ENCODE measurements around the gene TUBA4B. TPM values are rescaled to one million over a fixed set of nuclear protein-coding genes. Genes with fewer than 3 reads are reported as not detected.

TUBA4B gene
- polyA plus RNA-seq, 3 donors, result not detected

DNA sequence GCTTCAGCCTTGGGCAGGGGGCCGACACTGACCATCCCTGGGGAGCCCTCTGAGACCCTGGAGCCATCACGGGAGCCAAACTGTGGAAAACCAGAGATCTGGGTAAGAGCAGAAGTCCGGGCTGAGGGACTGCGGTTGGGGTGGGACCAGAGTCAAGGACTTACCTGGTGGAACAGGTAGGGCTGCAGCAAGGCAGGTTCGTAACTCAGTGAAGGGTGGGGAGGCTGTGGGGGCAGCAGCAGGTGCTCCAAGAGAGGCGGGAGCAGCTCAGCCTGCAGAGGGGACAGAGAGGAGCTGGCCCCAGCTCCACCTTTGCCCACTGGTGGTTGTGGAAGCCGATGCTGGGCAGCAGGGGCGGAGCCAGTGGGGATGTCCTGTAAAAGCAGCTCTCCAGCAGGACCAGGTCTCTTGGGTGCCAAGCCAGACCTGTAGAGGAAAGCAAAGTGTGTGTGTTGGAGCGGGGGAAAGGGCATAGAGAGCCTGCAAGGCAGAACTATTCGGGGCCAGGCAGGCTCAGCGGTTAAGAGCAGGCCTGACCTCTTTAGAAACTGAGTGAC lies 49.4 kb downstream of the TUBA4B start:
- no peaks in the 10 kb centered on the region for H3K9me3 ChIP-seq (replicated peaks in 1 of 2; ENCODE audit: control insufficient read depth in 1 of 2, insufficient read depth in 1 of 2, low read length in 2 of 2)
- intact Hi-C loops (cut with micrococcal nuclease), result loop anchor here in 1 of 2 donors (10.0 kb wide), 1 partner anchor 248 kb away; no protein-coding TSS in a partner anchor
- no peak overlapping the region for H3K4me3 ChIP-seq (replicated peaks in 1 of 3; ENCODE audit: low read depth in 2 of 3, low read length in 3 of 3)
- H3K9ac ChIP-seq (ENCODE audit: insufficient read depth, low read length, poor library complexity, severe bottlenecking), result no peak overlapping the region
- Mint-ChIP-seq H3K27me3 (ENCODE audit: low read depth in 3 of 3) (peaks cover 46 to 67% (median 47%) of the 10 kb centered on the region in 3 donors), H3K36me3 (no peaks in the 10 kb centered on the region), H3K9me3 (peaks cover 0 to 3% (median 0%) of the 10 kb centered on the region in 7 donors), H3K27ac (no peak overlapping the region), H3K4me1 (peaks cover 2% of the 10 kb centered on the region), H3K4me3 (no peak overlapping the region)
- H3K79me2 ChIP-seq (ENCODE audit: insufficient read depth, low read length), result no peaks in the 10 kb centered on the region
- H4K20me1 ChIP-seq (ENCODE audit: insufficient read depth, low read length), result no peaks in the 10 kb centered on the region
- H3K4me2 ChIP-seq (replicated peaks; ENCODE audit: extremely low read depth, low read length, poor library complexity, severe bottlenecking), result no peak overlapping the region
- H3K27ac ChIP-seq (ENCODE audit: low read depth in 1 of 2, low read length in 2 of 2), result no peak overlapping the region
- 78% methylated on average over 7 of the region's 11 CpGs for WGBS (ENCODE audit: insufficient coverage)
- H3K27me3 ChIP-seq (ENCODE audit: control insufficient read depth in 2 of 2, insufficient read depth in 2 of 2, low read length in 2 of 2), result peaks cover 3 to 25% of the 10 kb centered on the region in 2 donors
- no peaks in the 10 kb centered on the region for H3K36me3 ChIP-seq (replicated peaks in 1 of 2; ENCODE audit: control insufficient read depth in 1 of 2, insufficient read depth in 2 of 2, low read length in 2 of 2)
- H3K4me1 ChIP-seq (ENCODE audit: control insufficient read depth in 1 of 2, insufficient read depth in 2 of 2, low read length in 2 of 2), result no peaks in the 10 kb centered on the region
- no peak for DNase-seq
- H2AFZ ChIP-seq (ENCODE audit: insufficient read depth, low read depth, low read length, poor library complexity, severe bottlenecking), result no peak overlapping the region
- TF ChIP-seq, protein P1, sequence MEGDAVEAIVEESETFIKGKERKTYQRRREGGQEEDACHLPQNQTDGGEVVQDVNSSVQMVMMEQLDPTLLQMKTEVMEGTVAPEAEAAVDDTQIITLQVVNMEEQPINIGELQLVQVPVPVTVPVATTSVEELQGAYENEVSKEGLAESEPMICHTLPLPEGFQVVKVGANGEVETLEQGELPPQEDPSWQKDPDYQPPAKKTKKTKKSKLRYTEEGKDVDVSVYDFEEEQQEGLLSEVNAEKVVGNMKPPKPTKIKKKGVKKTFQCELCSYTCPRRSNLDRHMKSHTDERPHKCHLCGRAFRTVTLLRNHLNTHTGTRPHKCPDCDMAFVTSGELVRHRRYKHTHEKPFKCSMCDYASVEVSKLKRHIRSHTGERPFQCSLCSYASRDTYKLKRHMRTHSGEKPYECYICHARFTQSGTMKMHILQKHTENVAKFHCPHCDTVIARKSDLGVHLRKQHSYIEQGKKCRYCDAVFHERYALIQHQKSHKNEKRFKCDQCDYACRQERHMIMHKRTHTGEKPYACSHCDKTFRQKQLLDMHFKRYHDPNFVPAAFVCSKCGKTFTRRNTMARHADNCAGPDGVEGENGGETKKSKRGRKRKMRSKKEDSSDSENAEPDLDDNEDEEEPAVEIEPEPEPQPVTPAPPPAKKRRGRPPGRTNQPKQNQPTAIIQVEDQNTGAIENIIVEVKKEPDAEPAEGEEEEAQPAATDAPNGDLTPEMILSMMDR (IDR thresholded peaks at IDR 0.05), result no peak

- no peak overlapping the region for H3K9ac ChIP-seq (ENCODE audit: insufficient read depth, low read length, poor library complexity, severe bottlenecking)
- no peak overlapping the region for H2AFZ ChIP-seq (ENCODE audit: insufficient read depth, low read depth, low read length, poor library complexity, severe bottlenecking)
- H3K27ac ChIP-seq (ENCODE audit: low read depth in 1 of 2, low read length in 2 of 2), result no peak overlapping the region
- no peak overlapping the region for H3K4me2 ChIP-seq (replicated peaks; ENCODE audit: extremely low read depth, low read length, poor library complexity, severe bottlenecking)
- peaks cover 5% of the 10 kb centered on the region for H3K4me1 Mint-ChIP-seq
- intact Hi-C loops (cut with micrococcal nuclease), result loop anchor here in 1 of 2 donors (10.0 kb wide), 1 partner anchor 249 kb away; no protein-coding TSS in a partner anchor
- peaks cover 55 to 74% (median 59%) of the 10 kb centered on the region in 3 donors for H3K27me3 Mint-ChIP-seq (ENCODE audit: low read depth in 3 of 3)
- TF ChIP-seq, protein P1 (IDR thresholded peaks at IDR 0.05), result no peak
- H3K36me3 Mint-ChIP-seq, result no peaks in the 10 kb centered on the region
- H3K4me3 Mint-ChIP-seq, result no peak overlapping the region
- no peaks in the 10 kb centered on the region for H3K36me3 ChIP-seq (replicated peaks in 1 of 2; ENCODE audit: control insufficient read depth in 1 of 2, insufficient read depth in 2 of 2, low read length in 2 of 2)
- H3K9me3 ChIP-seq (replicated peaks in 1 of 2; ENCODE audit: control insufficient read depth in 1 of 2, insufficient read depth in 1 of 2, low read length in 2 of 2), result peaks cover 0 to 6% of the 10 kb centered on the region in 2 donors
- DNase-seq, result no peak
- no peaks in the 10 kb centered on the region for H3K79me2 ChIP-seq (ENCODE audit: insufficient read depth, low read length)
- peaks cover 0 to 11% (median 5%) of the 10 kb centered on the region in 7 donors for H3K9me3 Mint-ChIP-seq
- no peaks in the 10 kb centered on the region for H3K4me1 ChIP-seq (ENCODE audit: control insufficient read depth in 1 of 2, insufficient read depth in 2 of 2, low read length in 2 of 2)
- peaks cover 16 to 35% of the 10 kb centered on the region in 2 donors for H3K27me3 ChIP-seq (ENCODE audit: control insufficient read depth in 2 of 2, insufficient read depth in 2 of 2, low read length in 2 of 2)
- no peak overlapping the region for H3K4me3 ChIP-seq (replicated peaks in 1 of 3; ENCODE audit: low read depth in 2 of 3, low read length in 3 of 3)
- WGBS (ENCODE audit: insufficient coverage), result 33% methylated on average over 1 of the region's 2 CpGs
- no peaks in the 10 kb centered on the region for H4K20me1 ChIP-seq (ENCODE audit: insufficient read depth, low read length)
- H3K27ac Mint-ChIP-seq, result no peak overlapping the region
Measured at GRCh38 chr2:219304223-219304622, 51.2 kb downstream of the TUBA4B start.
